MCF 10A (cell line): ENCODE measurements around the gene PSMD4. TPM values are rescaled to one million over a fixed set of nuclear protein-coding genes. Genes with fewer than 3 reads are reported as not detected.

Experiments
- BruUV-seq: library from RNA; stranded (reverse); fragments of 400-500 nt; replicated peaks from 2 replicates; lab custom pipeline; 2021; lab: Mats Ljungman, UMichigan
- CTCF ChIA-PET: fragments of 300-600 bp; sonication (Branson Sonifier 250); formaldehyde crosslinking; extraction: SDS; loops from one replicate; lab custom pipeline; 2021; ENCODE audit warnings: antibody characterized with exemption, inconsistent platforms; lab: Yijun Ruan, JAX
- POLR2A ChIA-PET: fragments of 300-600, 350-650 bp; sonication (Branson Sonifier 250); formaldehyde crosslinking; extraction: SDS; loops from one replicate; lab custom pipeline; 2020; ENCODE audit warnings: antibody characterized with exemption, inconsistent platforms; lab: Yijun Ruan, JAX
- DNase-seq: peaks from one replicate; pipeline ENCODE4 v3.0.0-alpha.2; 2018; ENCODE audit not compliant: unreplicated experiment
- H3K27ac Mint-ChIP-seq: one replicate; pipeline ENCODE4 v1.8.0; 2022; ENCODE audit warnings: mild to moderate bottlenecking, low read depth, mixed read lengths; ENCODE audit not compliant: unreplicated experiment
- H3K27me3 Mint-ChIP-seq: one replicate; pipeline ENCODE4 v1.8.0; 2022; ENCODE audit warnings: mixed read lengths; ENCODE audit not compliant: insufficient read depth, unreplicated experiment
- H3K36me3 Mint-ChIP-seq: one replicate; pipeline ENCODE4 v1.8.0; 2022; ENCODE audit warnings: mild to moderate bottlenecking, moderate library complexity, mixed read lengths; ENCODE audit not compliant: insufficient read depth, unreplicated experiment
- H3K4me1 Mint-ChIP-seq: one replicate; pipeline ENCODE4 v1.8.0; 2022; ENCODE audit warnings: mixed read lengths; ENCODE audit not compliant: insufficient read depth, unreplicated experiment
- H3K4me3 Mint-ChIP-seq: one replicate; pipeline ENCODE4 v1.8.0; 2022; ENCODE audit warnings: mild to moderate bottlenecking, moderate library complexity, mixed read lengths; ENCODE audit not compliant: unreplicated experiment
- H3K9me3 Mint-ChIP-seq: one replicate; pipeline ENCODE4 v1.8.0; 2022; ENCODE audit warnings: mixed read lengths; ENCODE audit not compliant: unreplicated experiment
- CTCF ChIP-seq: fragments of 200-600 bp; IDR thresholded peaks from one replicate; pipeline ENCODE4 v1.8.0; 2022; ENCODE audit warnings: antibody characterized with exemption, mild to moderate bottlenecking; ENCODE audit not compliant: unreplicated experiment
- intact Hi-C: fragments of 100-400 bp; cut with micrococcal nuclease; formaldehyde crosslinking; loops from 2 replicates; pipeline ENCODE4 v1.14.1; 2022
- total RNA-seq: library from RNA; stranded (reverse); gene quantifications from 2 replicates; pipeline ENCODE4 v1.2.3, GENCODE V29; 2022

PSMD4 gene
- total RNA-seq, 1 experiment from 2014 or later, result 285 TPM

DNA sequence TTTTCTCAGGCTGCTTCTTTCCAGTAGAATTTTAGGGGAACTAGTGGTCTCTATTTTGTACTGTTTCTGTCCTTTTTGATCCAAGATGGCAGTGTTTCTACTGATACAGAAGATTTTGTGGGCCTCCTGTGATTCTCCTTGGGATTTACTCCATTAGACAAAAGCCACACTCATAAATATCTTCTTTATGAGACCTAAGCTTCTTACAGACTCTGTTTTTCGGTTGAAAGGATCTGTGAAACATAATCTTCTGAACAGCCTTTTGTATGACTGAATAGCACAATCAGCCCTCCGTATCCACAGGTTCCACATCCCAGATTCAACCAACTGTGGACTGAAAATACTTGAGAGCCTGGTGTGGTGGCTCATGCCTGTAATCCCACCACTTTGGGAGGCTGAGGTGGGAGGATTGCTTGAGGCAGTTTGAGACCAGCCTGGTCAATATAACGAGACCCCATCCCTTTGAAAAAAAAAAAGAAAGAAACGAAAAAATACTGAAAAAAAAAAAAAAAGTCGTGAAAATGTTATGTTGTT lies 10.8 kb upstream of the PSMD4 start:
- TF ChIP-seq CTCF, result no peak
- DNase-seq, result no peak
- CTCF ChIA-PET, result interaction anchor here (0.7 to 3.8 kb wide), 2 partner anchors 8 to 97 kb away, joined by 6 to 24 read pairs; no protein-coding TSS in a partner anchor
- Mint-ChIP-seq H3K4me3 (no peak overlapping the region), H3K4me1 (no peaks in the 10 kb centered on the region), H3K36me3 (peaks cover 100% of the 10 kb centered on the region), H3K27ac (peak overlapping the region; percentile 17), H3K27me3 (no peaks in the 10 kb centered on the region), H3K9me3 (no peaks in the 10 kb centered on the region)
- no TSS peak for BruUV-seq
- POLR2A ChIA-PET, result interaction anchor here (0.6 to 2.2 kb wide), 6 partner anchors 8 to 54 kb away, joined by 3 to 11 read pairs (median 4); partner anchors contain the start of gene PSMD4
- intact Hi-C loops, result no loop called here

GRCh38 chr1:151246786-151247185 lies 7.7 kb upstream of the PSMD4 start:
- BruUV-seq, result no TSS peak
- DNase-seq, result no peak
- no peak for TF ChIP-seq CTCF
- Mint-ChIP-seq H3K27ac (peak overlapping the region; percentile 61), H3K4me1 (no peaks in the 10 kb centered on the region), H3K27me3 (no peaks in the 10 kb centered on the region), H3K9me3 (no peaks in the 10 kb centered on the region), H3K36me3 (peaks cover 99% of the 10 kb centered on the region), H3K4me3 (no peak overlapping the region)
- intact Hi-C loops, result no loop called here
- CTCF ChIA-PET, result interaction anchor here (0.5 to 10.6 kb wide), 8 partner anchors 11 to 626 kb away, joined by 3 to 122 read pairs (median 3); no protein-coding TSS in a partner anchor
- POLR2A ChIA-PET, result interaction anchor here (0.6 to 1.8 kb wide), 7 partner anchors 8 to 584 kb away, joined by 3 to 8 read pairs (median 3); partner anchors contain the start of gene PSMD4

DNA sequence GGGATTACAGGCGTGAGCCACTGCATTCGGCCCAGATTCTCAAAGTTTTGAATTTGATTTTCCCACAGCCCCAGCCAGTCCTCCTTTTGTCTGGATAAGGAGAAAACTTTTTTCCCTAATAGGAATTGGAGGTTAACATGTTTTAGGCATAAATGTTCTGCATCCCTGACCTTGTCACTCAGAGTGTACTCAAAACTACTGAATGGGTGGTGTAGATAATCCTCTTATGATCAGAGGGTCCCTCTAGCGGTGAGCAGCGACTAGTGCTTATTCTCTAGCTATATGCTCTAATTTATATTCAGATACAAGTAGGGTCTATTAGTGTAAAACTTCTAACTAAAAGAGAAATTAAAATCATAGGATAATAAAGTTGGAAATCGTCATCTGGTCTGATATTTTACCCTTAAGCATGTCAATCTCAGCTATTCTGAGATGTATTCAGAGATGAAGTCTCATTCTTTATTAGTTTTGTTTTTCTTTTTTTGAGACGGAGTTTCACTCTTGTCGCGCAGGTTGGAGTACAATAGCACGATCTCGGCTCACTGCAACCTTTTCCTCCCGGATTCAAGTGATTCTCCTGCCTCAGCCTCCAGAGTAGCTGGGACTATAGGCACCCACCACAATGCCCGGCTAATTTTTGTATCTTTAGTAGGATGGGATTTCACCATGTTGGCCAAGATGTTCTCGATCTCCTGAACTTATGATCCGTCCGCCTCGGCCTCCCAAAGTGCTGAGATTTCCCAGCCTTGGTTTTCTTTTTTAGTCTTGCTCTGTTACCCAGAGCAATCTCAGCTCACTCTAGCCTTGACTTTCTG lies 2.7 kb upstream of the PSMD4 start:
- TF ChIP-seq CTCF, result peak; percentile 90
- Mint-ChIP-seq H3K4me3 (no peak overlapping the region), H3K27me3 (no peaks in the 10 kb centered on the region), H3K4me1 (peaks cover 3% of the 10 kb centered on the region), H3K36me3 (peaks cover 61% of the 10 kb centered on the region), H3K9me3 (no peaks in the 10 kb centered on the region), H3K27ac (peak overlapping the region; percentile 12)
- ChIA-PET POLR2A (interaction anchor here (0.5 to 8.1 kb wide), 19 partner anchors 9 to 926 kb away, joined by 3 to 153 read pairs (median 4); partner anchors contain the start of genes CDC42SE1, PIP5K1A, PSMB4 and SELENBP1), CTCF (interaction anchor here (0.6 to 10.6 kb wide), 28 partner anchors 9 to 774 kb away, joined by 3 to 122 read pairs (median 4); partner anchors contain the start of gene VPS72)
- intact Hi-C loops, result loop anchor here (1.0 to 10.0 kb wide), 3 partner anchors 52 to 177 kb away; partner anchors contain the start of gene GABPB2
- no TSS peak for BruUV-seq
- peak; percentile 85 for DNase-seq

- no TSS peak for BruUV-seq
- no peak for DNase-seq
These were observed 847 bp downstream of the PSMD4 start for GRCh38 chr1:151255381-151255780.

More at GRCh38 chr1:151255381-151255780, 847 bp downstream of the PSMD4 start:
- ChIA-PET CTCF (interaction anchor here (0.8 to 10.6 kb wide), 7 partner anchors 9 to 85 kb away, joined by 3 to 122 read pairs (median 4); no protein-coding TSS in a partner anchor), POLR2A (interaction anchor here (0.5 to 8.1 kb wide), 24 partner anchors 9 to 518 kb away, joined by 3 to 153 read pairs (median 8); partner anchors contain the start of genes MINDY1, PI4KB, PIP5K1A and PSMB4)
- peaks cover 24% of the 10 kb centered on the region for H3K4me1 Mint-ChIP-seq
- H3K27me3 Mint-ChIP-seq, result no peaks in the 10 kb centered on the region
- peaks cover 38% of the 10 kb centered on the region for H3K36me3 Mint-ChIP-seq
- intact Hi-C loops, result loop anchor here (2.0 to 10.0 kb wide), 3 partner anchors 25 to 181 kb away; partner anchors contain the start of genes GABPB2 and RFX5
- H3K4me3 Mint-ChIP-seq, result peak overlapping the region; percentile 79
- peak overlapping the region; percentile 98 for H3K27ac Mint-ChIP-seq
- H3K9me3 Mint-ChIP-seq, result no peaks in the 10 kb centered on the region
- TF ChIP-seq CTCF, result no peak
